ENCODE measurements around the gene PET100.

The PET100 gene

GRCh38 chr19:7648265-7649014 is 18.8 kb downstream of the PET100 start:
- Histone ChIP-seq H3K4me2 (ENCODE audit: low read length) (no peak overlapping the region), H3K9ac (no peak overlapping the region), H3K27me3 (ENCODE audit: control insufficient read depth, insufficient read depth, low read length) (no peaks in the 10 kb centered on the region), H3K9me3 (ENCODE audit: control insufficient read depth, low read length) (no peaks in the 10 kb centered on the region), H3K79me2 (no peaks in the 10 kb centered on the region), H3K36me3 (ENCODE audit: control insufficient read depth, insufficient read depth, low read length) (no peaks in the 10 kb centered on the region), H3K4me3 (ENCODE audit: low read depth, low read length) (no peak overlapping the region), H3K4me1 (no peaks in the 10 kb centered on the region), H2AFZ (no peak overlapping the region), H3K27ac (no peak overlapping the region)
- TF ChIP-seq CTCF (IDR thresholded peaks at IDR 0.05), result no peak

- TF ChIP-seq CTCF (IDR thresholded peaks at IDR 0.05), result no peak
- no peaks in the 10 kb centered on the region for H3K36me3 ChIP-seq (ENCODE audit: control insufficient read depth, insufficient read depth, low read length)
Observed at GRCh38 chr19:7650148-7650547, 20.6 kb downstream of the PET100 start.

GRCh38 chr19:7652061-7652641 is 22.6 kb downstream of the PET100 start:
- Histone ChIP-seq H3K4me1 (no peaks in the 10 kb centered on the region), H3K27ac (no peak overlapping the region), H3K4me3 (ENCODE audit: low read depth, low read length) (peak overlapping the region; percentile 29), H3K79me2 (no peaks in the 10 kb centered on the region), H2AFZ (peak overlapping the region; percentile 66), H3K27me3 (ENCODE audit: control insufficient read depth, insufficient read depth, low read length) (no peaks in the 10 kb centered on the region), H3K36me3 (ENCODE audit: control insufficient read depth, insufficient read depth, low read length) (no peaks in the 10 kb centered on the region), H3K9ac (no peak overlapping the region), H3K4me2 (ENCODE audit: low read length) (peak overlapping the region; percentile 67), H3K9me3 (ENCODE audit: control insufficient read depth, low read length) (no peaks in the 10 kb centered on the region)
- peak; percentile 97 for TF ChIP-seq CTCF (IDR thresholded peaks at IDR 0.05)

More at GRCh38 chr19:7650148-7650547, 20.6 kb downstream of the PET100 start:
- Histone ChIP-seq H3K4me2 (ENCODE audit: low read length) (no peak overlapping the region), H3K4me3 (ENCODE audit: low read depth, low read length) (no peak overlapping the region), H3K79me2 (no peaks in the 10 kb centered on the region), H3K27me3 (ENCODE audit: control insufficient read depth, insufficient read depth, low read length) (no peaks in the 10 kb centered on the region), H2AFZ (no peak overlapping the region), H3K27ac (no peak overlapping the region), H3K9me3 (ENCODE audit: control insufficient read depth, low read length) (no peaks in the 10 kb centered on the region), H3K9ac (no peak overlapping the region), H3K4me1 (no peaks in the 10 kb centered on the region)

GRCh38 chr19:7654401-7654800 is 24.8 kb downstream of the PET100 start:
- no peaks in the 10 kb centered on the region for H3K36me3 ChIP-seq (ENCODE audit: control insufficient read depth, insufficient read depth, low read length)
- H2AFZ ChIP-seq, result no peak overlapping the region
- H3K4me1 ChIP-seq, result no peaks in the 10 kb centered on the region

More at GRCh38 chr19:7654401-7654800, 24.8 kb downstream of the PET100 start:
- Histone ChIP-seq H3K27ac (no peak overlapping the region), H3K4me2 (ENCODE audit: low read length) (no peak overlapping the region), H3K9me3 (ENCODE audit: control insufficient read depth, low read length) (no peaks in the 10 kb centered on the region), H3K9ac (no peak overlapping the region), H3K4me3 (ENCODE audit: low read depth, low read length) (no peak overlapping the region), H3K79me2 (no peaks in the 10 kb centered on the region), H3K27me3 (ENCODE audit: control insufficient read depth, insufficient read depth, low read length) (no peaks in the 10 kb centered on the region)
- TF ChIP-seq CTCF (IDR thresholded peaks at IDR 0.05), result no peak
